Dermis microvascular lymphatic vessel endothelial cell (primary cell): ENCODE results near the gene APOBEC3F. TPM values are rescaled to one million over a fixed set of nuclear protein-coding genes. Genes with fewer than 3 reads are reported as not detected.
"Not testable (repeated sequence)": the region's sequence is repeated elsewhere in the genome, so short reads cannot be mapped to it uniquely, and the experiment has no call there.

ENCODE experiments used
- DNase-seq, 2 donors: peaks; one replicate each; pipeline versions ENCODE4 v3.0.0 to v3.0.0-alpha.2; 2010; ENCODE audit warnings: low read depth in 2 of 2
- total RNA-seq: library from RNA; depleted of rRNA; stranded (reverse); fragments of >200 nt; gene quantifications from 2 replicates; pipeline ENCODE4 v1.2.1, GENCODE V29; 2014

Gene APOBEC3F
- total RNA-seq, 1 donor from 2014 or later: 4.4 TPM

- DNase-seq: no peak
These were observed 29.5 kb downstream of the APOBEC3F start for GRCh38 chr22:39070186-39070585.

DNA sequence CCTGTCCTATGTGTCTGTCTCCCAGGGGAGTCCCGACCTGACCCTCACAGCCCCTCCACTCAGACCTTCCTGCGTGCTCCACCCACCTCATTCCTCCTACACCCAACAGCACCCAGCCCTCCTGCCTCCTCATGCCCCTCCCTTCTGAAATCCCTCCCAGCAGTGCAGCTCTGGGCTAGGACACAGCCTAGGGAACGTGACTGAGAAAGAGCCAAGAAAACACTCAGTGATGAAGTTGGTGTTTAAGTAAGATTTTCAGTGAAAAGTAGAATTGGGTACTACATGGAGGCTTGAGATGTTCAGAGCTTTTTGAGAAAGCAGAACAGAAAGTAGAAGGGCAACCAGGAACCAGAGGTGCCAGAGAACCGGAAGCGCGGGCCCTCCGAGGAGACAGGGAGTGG, 31.9 kb downstream of the APOBEC3F start:
- not testable (repeated sequence) for DNase-seq

GRCh38 chr22:39073981-39074380, 33.3 kb downstream of the APOBEC3F start:
- DNase-seq: no peak

GRCh38 chr22:39076155-39077025, 35.7 kb downstream of the APOBEC3F start:
- not testable (repeated sequence) for DNase-seq

GRCh38 chr22:39077026-39077840, 36.6 kb downstream of the APOBEC3F start, which contains the start of gene APOBEC3G:
Gene APOBEC3G, plus strand, starts transcription at chr22:39077275. Its CDS starts 87 bp downstream, at chr22:39077362.
- DNase-seq: not testable (repeated sequence)

DNA sequence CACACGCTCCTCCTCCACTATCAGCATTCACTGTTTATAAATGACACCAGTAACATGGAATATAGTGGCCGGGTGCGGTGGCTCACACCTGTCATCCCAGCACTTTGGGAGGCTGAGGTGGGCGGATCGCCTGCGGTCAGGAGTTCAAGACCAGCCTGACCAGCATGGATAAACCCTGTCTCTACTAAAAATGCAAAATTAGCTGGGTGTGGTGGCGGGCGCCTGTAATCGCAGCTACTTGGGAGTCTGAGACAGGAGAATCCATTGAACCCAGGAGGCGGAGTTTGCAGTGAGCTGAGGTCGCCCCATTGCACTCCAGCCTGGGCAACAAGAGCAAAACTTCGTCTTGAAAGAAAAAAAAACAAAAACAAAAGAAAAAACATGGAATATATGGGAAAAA, 37.2 kb downstream of the APOBEC3F start:
- not testable (repeated sequence) for DNase-seq

- DNase-seq: no peak
These were observed 37.7 kb downstream of the APOBEC3F start for GRCh38 chr22:39078329-39078728.

DNA sequence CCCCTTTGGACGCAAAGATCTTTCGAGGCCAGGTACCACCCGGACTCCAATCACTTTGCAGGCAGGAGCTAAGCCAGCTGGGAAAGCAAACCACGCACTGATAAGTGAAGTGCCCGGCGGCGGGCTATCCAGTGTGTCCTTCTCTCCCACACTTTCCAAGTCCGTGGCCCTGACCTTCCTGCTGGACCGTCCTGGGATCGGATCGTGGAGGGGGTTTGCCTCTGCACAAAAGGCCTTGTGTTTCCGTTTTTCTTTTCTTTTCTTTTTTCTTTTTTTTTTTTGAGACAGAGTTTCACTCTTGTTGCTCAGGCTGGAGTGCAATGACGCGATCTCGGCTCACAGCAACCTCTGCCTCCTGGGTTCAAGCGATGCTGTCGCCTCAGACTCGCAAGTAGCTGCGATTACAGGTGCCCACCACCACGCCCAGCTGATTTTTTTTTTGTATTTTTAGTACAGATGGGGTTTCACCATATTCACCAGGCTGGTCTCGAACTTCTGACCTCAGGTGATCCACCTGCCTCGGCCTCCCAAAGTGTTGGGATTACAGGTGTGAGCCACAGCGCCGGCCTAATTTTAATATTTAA, 38.5 kb downstream of the APOBEC3F start:
- DNase-seq: not testable (repeated sequence)

GRCh38 chr22:39080052-39080762, 39.5 kb downstream of the APOBEC3F start:
- DNase-seq: no peak

DNA sequence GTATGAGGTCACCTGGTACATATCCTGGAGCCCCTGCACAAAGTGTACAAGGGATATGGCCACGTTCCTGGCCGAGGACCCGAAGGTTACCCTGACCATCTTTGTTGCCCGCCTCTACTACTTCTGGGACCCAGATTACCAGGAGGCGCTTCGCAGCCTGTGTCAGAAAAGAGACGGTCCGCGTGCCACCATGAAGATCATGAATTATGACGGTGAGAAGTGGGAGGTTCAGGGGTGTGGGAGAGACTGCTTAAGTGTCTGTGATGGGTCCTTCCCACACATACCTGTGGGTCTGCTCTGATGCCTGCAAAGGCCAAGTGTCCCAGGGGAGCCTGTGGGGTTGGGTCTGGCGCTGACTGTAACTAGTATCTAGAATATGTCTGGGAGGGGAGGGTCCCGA, 40.4 kb downstream of the APOBEC3F start:
- DNase-seq: no peak

GRCh38 chr22:39081598-39081997, 40.9 kb downstream of the APOBEC3F start:
- no peak for DNase-seq

DNA sequence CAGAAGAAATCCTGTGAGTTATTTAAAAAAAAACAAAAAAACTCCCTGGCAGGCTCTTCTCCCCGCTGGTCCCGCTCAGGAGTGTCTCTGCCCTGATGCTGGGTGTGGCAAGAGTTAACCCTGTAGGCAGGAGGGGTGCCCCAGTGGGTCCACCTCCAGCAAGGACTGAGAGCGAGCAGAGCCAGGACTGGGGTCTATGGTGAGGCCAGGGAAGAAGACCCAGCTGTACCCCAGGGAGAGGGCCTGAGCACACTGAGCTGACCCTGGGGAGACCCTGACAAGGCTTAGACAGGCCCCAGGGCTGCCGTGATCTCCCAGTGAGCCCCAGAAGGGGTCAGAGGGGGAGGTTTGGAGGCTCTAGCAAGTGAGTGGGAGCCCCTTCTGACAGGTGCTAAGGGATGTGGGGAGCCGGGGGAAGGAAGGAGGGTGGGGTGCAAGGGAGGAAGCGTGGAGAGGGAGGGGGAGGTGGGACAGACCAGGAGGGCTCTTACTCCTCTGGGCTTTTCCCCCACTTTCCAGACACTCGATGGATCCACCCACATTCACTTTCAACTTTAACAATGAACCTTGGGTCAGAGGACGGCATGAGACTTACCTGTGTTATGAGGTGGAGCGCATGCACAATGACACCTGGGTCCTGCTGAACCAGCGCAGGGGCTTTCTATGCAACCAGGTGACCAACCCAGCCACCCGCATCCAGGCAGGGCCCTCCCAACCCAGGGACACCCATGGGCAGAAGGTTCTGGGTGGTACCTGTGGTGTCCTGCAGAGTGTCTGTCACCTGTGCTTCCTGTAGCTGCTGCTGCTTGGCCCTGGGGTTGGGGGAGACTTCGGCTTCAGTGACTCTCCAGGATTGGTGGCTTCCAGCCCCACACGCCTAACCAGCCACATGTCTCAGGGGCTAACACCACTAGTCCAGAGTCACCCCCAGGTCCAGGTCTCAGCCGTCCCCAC, 42.8 kb downstream of the APOBEC3F start:
- no peak for DNase-seq

DNA sequence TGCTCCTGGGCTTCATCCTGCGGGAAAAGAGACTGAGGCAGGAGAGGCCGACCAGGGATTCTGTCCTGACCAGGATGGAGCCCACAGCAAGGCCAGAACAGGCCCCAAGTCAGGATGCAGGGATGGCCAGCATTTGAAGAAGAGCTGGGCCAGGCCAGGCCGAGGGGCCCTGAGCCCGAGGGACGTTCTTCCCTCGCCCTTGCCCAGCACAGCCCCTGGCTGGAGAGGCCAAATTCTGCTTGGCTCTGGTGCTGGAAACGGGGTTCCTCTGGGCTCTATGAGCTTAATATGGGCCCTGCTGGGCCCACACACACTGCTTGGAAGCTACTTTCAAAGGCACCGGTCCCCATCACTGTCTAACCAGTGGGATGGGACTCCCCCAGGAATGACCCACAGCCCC, 44.0 kb downstream of the APOBEC3F start:
- DNase-seq: no peak

DNA sequence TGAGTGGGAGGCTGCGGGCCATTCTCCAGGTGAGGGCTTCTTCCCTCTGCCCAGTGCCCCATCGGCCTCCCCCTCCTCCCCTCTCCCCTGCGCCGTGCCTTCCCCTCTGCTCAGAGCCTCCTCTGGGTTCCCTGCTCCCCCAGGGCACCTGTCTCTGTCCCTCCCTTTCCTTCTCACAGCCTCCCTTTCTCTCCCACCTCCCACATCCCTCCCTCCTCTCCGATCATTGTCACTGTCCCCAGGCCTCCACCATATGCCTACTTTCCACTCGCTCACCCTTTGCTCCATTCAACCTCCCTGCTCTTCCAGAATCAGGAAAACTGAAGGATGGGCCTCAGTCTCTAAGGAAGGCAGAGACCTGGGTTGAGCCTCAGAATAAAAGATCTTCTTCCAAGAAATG, 46.4 kb downstream of the APOBEC3F start:
- DNase-seq: no peak

DNA sequence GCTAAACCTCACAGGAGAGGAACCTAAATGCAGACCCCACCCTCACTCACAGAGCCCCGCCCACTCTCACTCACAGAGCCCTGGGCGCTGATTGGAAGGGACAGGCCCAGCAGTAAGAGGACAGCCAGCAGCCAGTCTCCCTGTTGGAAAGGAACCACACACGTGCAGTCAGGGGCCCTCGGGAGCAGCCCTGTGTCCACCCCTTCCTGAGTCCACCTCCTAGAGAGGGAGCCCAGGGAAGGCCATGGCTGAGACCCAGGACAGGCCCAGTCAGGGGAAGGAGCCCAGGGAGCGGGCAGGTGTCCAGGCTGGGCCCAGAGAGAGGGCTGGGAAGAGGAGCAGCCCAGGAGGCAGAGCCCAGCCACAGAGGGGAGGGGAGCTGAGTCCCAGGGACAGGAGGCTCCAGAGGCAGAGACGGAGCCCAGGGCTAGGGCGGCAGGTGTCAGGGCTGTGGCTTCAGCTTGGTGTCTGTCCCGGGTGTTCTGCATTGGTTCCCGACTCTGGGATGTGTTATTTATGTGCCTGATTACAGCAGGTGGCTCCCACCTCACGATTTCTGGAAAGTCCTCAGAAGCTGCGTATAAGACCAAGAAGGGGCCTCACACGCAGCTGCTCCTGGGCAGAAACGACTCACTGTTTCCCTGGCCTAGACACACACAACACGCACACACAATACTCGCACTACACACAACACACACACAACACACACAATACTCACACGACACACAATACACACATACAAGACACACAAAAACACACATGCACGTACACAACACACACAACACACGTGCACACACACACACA, 47.4 kb downstream of the APOBEC3F start:
- peak in 1 of 2 donors; percentile 8 for DNase-seq

DNA sequence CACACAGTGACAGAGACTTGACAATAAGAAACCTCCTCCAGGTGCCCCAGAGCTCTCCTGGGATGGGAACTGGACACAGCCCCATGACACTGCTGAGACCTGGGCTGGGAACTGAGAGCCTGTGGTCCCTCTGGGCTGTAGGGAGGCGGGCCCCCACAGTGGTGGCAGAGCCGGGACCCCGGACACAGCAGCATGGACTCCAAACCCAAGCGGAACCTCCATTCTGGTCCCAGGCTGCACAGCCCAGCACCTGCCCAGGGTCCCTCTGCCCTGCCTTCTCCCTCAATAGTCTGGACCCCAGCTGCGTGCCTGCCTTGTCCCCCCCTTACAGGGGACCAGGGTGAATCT, 48.0 kb downstream of the APOBEC3F start:
- no peak for DNase-seq

DNA sequence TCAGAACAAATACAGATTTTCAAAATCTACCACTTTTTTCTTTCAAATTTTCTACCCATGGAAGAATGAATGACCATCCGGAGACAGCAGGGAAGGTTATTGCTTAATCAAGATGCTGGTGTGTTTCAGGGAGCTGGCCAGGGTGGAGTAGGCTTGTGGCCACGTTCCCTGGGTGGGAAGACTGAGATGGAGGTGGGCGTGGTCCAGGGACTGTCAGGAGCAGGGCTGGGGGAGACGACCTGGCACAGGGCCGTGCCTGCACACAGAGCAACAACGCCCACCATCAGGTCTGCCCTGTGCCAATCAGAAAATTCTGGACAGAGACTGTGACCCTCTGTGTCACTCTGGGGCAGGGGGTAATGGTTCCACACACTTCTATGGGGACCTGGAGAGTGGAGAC, 49.3 kb downstream of the APOBEC3F start:
- DNase-seq: no peak

DNA sequence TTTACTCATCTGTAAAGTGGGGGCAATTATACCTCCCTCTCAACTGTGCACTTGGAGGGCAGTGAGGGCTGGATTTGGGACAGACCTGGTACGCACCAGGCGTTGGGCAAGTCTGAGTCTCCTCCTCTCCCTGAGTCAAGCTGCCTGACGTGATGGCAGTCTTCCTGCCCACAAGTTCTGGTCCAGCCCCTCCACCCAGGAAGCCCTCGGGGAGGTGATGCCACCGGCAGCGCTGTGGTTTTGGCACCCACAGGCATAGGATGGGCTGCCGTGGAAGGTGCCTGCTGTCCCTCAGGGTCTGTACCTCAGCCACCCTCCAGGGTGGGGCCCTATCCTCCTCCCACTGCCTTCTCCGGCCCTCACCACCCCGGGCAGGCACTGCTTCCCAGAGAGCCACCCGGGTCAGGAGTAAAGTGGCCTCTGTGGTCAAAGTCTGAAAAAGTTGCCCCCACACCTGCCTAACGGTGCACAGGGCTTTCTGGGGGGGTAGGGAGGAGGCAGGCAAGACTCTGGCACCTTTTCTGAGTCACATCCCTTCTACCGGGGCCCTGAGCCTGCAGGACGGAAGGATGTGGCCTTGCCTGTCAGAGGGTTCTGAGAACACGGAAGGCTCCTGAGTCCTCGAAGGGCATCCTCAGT, 49.9 kb downstream of the APOBEC3F start:
- no peak for DNase-seq
